ENCODE results near the gene MAGI1.

The MAGI1 gene

GRCh38 chr3:65995030-65995429 is 43.7 kb downstream of the MAGI1 start:
- TF ChIP-seq EZH2phosphoT487 (conservative IDR thresholded peaks at IDR 0.05; ENCODE audit: low read length) (no peak), CTCF (IDR thresholded peaks at IDR 0.05; ENCODE audit: insufficient read depth, low read length, poor library complexity, severe bottlenecking) (no peak)
- Histone ChIP-seq H3K36me3 (ENCODE audit: low read length) (no peaks in the 10 kb centered on the region), H3F3A (ENCODE audit: insufficient read depth) (no peaks in the 10 kb centered on the region), H3K9ac (ENCODE audit: low read length) (no peak overlapping the region), H3K79me2 (ENCODE audit: insufficient read depth, low read length) (no peaks in the 10 kb centered on the region), H4K20me1 (ENCODE audit: low read depth, low read length) (no peaks in the 10 kb centered on the region), H3K9me2 (replicated peaks; ENCODE audit: insufficient read depth, low read length) (no peaks in the 10 kb centered on the region), H3K27ac (ENCODE audit: low read depth, low read length) (no peak overlapping the region), H3K4me2 (ENCODE audit: low read depth, low read length, poor library complexity, severe bottlenecking) (no peak overlapping the region), H3K27me3 (ENCODE audit: low read length) (no peaks in the 10 kb centered on the region), H3K4me3 (ENCODE audit: insufficient read depth, low read length, poor library complexity, severe bottlenecking) (no peak overlapping the region), H2AFZ (ENCODE audit: low read depth, low read length, severe bottlenecking) (no peak overlapping the region), H3K9me3 (ENCODE audit: insufficient read depth, low read length) (no peaks in the 10 kb centered on the region)

- H3K4me2 ChIP-seq (ENCODE audit: low read depth, low read length, poor library complexity, severe bottlenecking) = no peak overlapping the region
- TF ChIP-seq CTCF (IDR thresholded peaks at IDR 0.05; ENCODE audit: insufficient read depth, low read length, poor library complexity, severe bottlenecking) (no peak), EZH2phosphoT487 (conservative IDR thresholded peaks at IDR 0.05; ENCODE audit: low read length) (no peak)
- H4K20me1 ChIP-seq (ENCODE audit: low read depth, low read length) = no peaks in the 10 kb centered on the region
- no peaks in the 10 kb centered on the region for H3K27me3 ChIP-seq (ENCODE audit: low read length)
- no peak overlapping the region for H3K4me3 ChIP-seq (ENCODE audit: insufficient read depth, low read length, poor library complexity, severe bottlenecking)
- no peaks in the 10 kb centered on the region for H3K79me2 ChIP-seq (ENCODE audit: insufficient read depth, low read length)
- H3K36me3 ChIP-seq (ENCODE audit: low read length) = no peaks in the 10 kb centered on the region
- H3K9me2 ChIP-seq (replicated peaks; ENCODE audit: insufficient read depth, low read length) = no peaks in the 10 kb centered on the region
- H3K9ac ChIP-seq (ENCODE audit: low read length) = no peak overlapping the region
- H2AFZ ChIP-seq (ENCODE audit: low read depth, low read length, severe bottlenecking) = no peak overlapping the region
- no peak overlapping the region for H3K27ac ChIP-seq (ENCODE audit: low read depth, low read length)
- H3K9me3 ChIP-seq (ENCODE audit: insufficient read depth, low read length) = no peaks in the 10 kb centered on the region
- H3F3A ChIP-seq (ENCODE audit: insufficient read depth) = no peaks in the 10 kb centered on the region
Measured at GRCh38 chr3:65993134-65993900, 45.4 kb downstream of the MAGI1 start.

- Histone ChIP-seq H4K20me1 (ENCODE audit: low read depth, low read length) (no peaks in the 10 kb centered on the region), H3K9ac (ENCODE audit: low read length) (no peak overlapping the region), H3K9me3 (ENCODE audit: insufficient read depth, low read length) (no peaks in the 10 kb centered on the region), H3K4me2 (ENCODE audit: low read depth, low read length, poor library complexity, severe bottlenecking) (no peak overlapping the region), H3K27ac (ENCODE audit: low read depth, low read length) (no peak overlapping the region), H3K79me2 (ENCODE audit: insufficient read depth, low read length) (no peaks in the 10 kb centered on the region), H3K4me3 (ENCODE audit: insufficient read depth, low read length, poor library complexity, severe bottlenecking) (no peak overlapping the region), H3K27me3 (ENCODE audit: low read length) (no peaks in the 10 kb centered on the region), H3K36me3 (ENCODE audit: low read length) (no peaks in the 10 kb centered on the region), H3F3A (ENCODE audit: insufficient read depth) (no peaks in the 10 kb centered on the region), H3K9me2 (replicated peaks; ENCODE audit: insufficient read depth, low read length) (no peaks in the 10 kb centered on the region), H2AFZ (ENCODE audit: low read depth, low read length, severe bottlenecking) (no peak overlapping the region)
- TF ChIP-seq EZH2phosphoT487 (conservative IDR thresholded peaks at IDR 0.05; ENCODE audit: low read length) (no peak), CTCF (IDR thresholded peaks at IDR 0.05; ENCODE audit: insufficient read depth, low read length, poor library complexity, severe bottlenecking) (no peak)
Measured at GRCh38 chr3:65992106-65992505, 46.6 kb downstream of the MAGI1 start.
